ENCODE data around the gene TMED7.

Gene TMED7

DNA sequence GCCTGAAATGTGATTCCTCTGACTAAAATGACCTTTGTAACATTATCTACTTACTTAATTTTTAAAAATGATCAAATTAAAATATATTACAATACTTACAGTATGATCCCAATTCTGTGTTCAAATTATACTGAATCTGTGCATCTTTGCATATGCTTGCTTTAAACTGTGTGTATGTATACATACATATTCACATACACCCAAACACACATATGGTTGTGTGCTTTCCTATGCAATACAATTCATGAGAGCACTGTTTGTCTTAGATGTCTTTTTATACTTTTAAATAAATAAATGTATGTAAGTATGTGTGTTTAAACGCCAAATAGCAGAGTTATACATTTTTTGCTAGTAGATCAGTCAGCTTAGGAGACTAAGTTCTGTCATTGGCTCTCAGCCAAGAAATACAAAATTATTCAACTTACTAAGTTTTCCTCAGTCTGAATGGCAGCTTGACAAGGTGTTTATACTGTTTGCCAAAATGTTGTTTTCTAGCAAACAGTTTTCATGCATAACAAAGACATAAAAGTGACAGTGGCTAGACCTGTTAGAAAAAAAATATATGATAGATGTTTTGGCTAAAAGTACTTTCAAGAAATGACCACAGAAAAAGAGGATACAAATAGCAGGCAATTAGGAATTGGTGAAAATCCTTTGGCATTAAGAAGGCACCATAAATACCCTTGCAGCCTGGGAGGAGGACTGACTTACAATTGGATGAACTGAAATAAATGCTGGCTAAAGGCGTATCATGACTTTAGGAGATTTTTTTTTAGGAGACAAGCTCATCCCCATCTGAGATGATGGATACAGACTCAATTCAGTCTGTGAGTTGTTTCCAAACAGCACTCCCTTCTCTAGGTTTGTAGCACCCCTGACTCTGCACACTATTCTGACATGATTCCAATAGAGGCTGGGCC is 31.4 kb downstream of the TMED7 start:
- TF ChIP-seq GABPA (IDR thresholded peaks at IDR 0.05; ENCODE audit: low read depth) = no peak
- TF ChIP-seq SPI1 (IDR thresholded peaks at IDR 0.05; ENCODE audit: borderline replicate concordance, low read depth) = no peak
- TF ChIP-seq, protein P1, sequence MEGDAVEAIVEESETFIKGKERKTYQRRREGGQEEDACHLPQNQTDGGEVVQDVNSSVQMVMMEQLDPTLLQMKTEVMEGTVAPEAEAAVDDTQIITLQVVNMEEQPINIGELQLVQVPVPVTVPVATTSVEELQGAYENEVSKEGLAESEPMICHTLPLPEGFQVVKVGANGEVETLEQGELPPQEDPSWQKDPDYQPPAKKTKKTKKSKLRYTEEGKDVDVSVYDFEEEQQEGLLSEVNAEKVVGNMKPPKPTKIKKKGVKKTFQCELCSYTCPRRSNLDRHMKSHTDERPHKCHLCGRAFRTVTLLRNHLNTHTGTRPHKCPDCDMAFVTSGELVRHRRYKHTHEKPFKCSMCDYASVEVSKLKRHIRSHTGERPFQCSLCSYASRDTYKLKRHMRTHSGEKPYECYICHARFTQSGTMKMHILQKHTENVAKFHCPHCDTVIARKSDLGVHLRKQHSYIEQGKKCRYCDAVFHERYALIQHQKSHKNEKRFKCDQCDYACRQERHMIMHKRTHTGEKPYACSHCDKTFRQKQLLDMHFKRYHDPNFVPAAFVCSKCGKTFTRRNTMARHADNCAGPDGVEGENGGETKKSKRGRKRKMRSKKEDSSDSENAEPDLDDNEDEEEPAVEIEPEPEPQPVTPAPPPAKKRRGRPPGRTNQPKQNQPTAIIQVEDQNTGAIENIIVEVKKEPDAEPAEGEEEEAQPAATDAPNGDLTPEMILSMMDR (IDR thresholded peaks at IDR 0.05; ENCODE audit: insufficient read depth, low read length) = no peak
- TF ChIP-seq, protein P2, sequence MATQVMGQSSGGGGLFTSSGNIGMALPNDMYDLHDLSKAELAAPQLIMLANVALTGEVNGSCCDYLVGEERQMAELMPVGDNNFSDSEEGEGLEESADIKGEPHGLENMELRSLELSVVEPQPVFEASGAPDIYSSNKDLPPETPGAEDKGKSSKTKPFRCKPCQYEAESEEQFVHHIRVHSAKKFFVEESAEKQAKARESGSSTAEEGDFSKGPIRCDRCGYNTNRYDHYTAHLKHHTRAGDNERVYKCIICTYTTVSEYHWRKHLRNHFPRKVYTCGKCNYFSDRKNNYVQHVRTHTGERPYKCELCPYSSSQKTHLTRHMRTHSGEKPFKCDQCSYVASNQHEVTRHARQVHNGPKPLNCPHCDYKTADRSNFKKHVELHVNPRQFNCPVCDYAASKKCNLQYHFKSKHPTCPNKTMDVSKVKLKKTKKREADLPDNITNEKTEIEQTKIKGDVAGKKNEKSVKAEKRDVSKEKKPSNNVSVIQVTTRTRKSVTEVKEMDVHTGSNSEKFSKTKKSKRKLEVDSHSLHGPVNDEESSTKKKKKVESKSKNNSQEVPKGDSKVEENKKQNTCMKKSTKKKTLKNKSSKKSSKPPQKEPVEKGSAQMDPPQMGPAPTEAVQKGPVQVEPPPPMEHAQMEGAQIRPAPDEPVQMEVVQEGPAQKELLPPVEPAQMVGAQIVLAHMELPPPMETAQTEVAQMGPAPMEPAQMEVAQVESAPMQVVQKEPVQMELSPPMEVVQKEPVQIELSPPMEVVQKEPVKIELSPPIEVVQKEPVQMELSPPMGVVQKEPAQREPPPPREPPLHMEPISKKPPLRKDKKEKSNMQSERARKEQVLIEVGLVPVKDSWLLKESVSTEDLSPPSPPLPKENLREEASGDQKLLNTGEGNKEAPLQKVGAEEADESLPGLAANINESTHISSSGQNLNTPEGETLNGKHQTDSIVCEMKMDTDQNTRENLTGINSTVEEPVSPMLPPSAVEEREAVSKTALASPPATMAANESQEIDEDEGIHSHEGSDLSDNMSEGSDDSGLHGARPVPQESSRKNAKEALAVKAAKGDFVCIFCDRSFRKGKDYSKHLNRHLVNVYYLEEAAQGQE (IDR thresholded peaks at IDR 0.05; ENCODE audit: insufficient replicate concordance, low read depth) = no peak
- TF ChIP-seq POLR2AphosphoS5 (IDR thresholded peaks at IDR 0.05; ENCODE audit: low read depth) = no peak
- Histone ChIP-seq H3K27me3 (ENCODE audit: insufficient read depth, poor library complexity, severe bottlenecking) (no peaks in the 10 kb centered on the region), H3K4me3 (replicated peaks; ENCODE audit: insufficient read depth, low read length) (no peak overlapping the region), H3K27ac (replicated peaks) (no peak overlapping the region)
- no peak for DNase-seq (ENCODE audit: low read depth in 1 of 2, low spot score in 1 of 2)

DNA sequence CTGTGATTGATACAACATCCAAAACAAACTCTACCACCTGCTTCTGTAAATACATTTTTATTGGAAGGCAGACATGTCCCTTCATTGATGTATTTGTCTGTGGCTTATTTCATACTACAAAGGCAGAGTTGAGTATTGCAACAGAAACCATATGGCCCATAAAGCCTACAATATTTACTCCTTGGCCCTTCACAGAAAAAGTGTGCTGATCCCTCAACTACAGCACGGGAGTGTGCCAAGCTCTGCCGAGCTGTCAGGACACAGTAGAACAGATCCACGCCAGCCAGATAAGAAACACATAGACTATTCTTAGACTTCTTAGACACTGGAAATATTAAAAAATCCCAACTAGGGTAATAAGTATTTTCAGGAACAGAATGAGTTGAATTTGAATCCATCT is 36.8 kb downstream of the TMED7 start:
- DNase-seq (ENCODE audit: low read depth in 1 of 2, low spot score in 1 of 2) = no peak
- H3K27me3 ChIP-seq (ENCODE audit: insufficient read depth, poor library complexity, severe bottlenecking) = no peaks in the 10 kb centered on the region
- no peak for TF ChIP-seq GABPA (IDR thresholded peaks at IDR 0.05; ENCODE audit: low read depth)
- TF ChIP-seq, protein P2 (IDR thresholded peaks at IDR 0.05; ENCODE audit: insufficient replicate concordance, low read depth) = no peak
- TF ChIP-seq, protein P1 (IDR thresholded peaks at IDR 0.05; ENCODE audit: insufficient read depth, low read length) = no peak
- TF ChIP-seq SPI1 (IDR thresholded peaks at IDR 0.05; ENCODE audit: borderline replicate concordance, low read depth) = no peak
- no peak for TF ChIP-seq POLR2AphosphoS5 (IDR thresholded peaks at IDR 0.05; ENCODE audit: low read depth)
- no peak overlapping the region for H3K27ac ChIP-seq (replicated peaks)
- H3K4me3 ChIP-seq (replicated peaks; ENCODE audit: insufficient read depth, low read length) = no peak overlapping the region

DNA sequence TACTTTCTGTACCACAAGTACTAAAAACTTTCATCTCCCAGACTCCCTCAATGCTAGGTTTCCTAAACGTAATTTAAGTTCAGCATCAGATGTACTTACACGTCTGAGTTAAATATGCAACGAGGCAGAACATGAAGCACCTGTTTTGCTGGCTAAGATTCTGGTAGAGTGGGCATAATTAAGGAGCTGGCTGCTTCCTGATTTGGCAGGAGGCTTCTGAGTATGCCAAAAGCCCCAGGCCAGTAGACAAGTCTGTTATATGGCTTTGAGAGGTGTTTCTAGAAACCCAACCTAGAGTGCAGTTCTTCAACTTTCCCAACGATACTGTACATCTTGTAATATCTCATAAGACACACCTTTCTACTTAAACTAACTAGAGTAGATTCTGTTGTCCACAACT is 37.2 kb downstream of the TMED7 start:
- no peak overlapping the region for H3K4me3 ChIP-seq (replicated peaks; ENCODE audit: insufficient read depth, low read length)
- H3K27ac ChIP-seq (replicated peaks) = no peak overlapping the region
- TF ChIP-seq GABPA (IDR thresholded peaks at IDR 0.05; ENCODE audit: low read depth) = no peak
- DNase-seq (ENCODE audit: low read depth in 1 of 2, low spot score in 1 of 2) = no peak
- H3K27me3 ChIP-seq (ENCODE audit: insufficient read depth, poor library complexity, severe bottlenecking) = no peaks in the 10 kb centered on the region

DNA sequence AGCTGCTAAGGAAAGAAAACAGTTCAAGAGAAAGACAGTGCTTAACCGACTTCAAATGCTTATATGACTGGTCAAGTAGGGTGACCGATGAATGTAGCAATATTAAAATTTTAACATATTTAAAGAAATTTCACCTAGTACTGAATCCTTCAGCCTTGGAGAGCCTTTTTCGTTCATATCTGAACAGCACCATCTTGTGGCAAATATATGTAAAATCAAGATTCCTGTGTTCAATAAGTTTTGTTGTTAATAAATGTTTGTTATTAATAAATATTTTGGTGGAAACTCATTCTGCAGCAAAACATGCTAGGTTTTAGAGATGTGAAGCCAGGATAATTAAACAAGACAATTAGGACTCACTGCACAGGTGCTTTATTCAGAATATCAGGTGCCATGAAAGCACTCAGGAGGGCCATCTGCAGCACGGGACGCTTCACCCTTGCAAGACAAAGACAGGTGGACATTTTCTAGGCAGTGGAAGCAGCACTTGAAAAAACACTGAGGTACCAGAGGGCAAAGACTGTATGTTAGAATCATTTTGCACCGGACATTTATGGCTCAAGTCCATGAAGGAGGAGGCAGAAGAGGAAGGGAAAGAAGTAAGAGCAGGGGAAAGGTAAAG is 39.2 kb downstream of the TMED7 start:
- no peak overlapping the region for H3K27ac ChIP-seq (replicated peaks)
- TF ChIP-seq, protein P1 (IDR thresholded peaks at IDR 0.05; ENCODE audit: insufficient read depth, low read length) = no peak
- TF ChIP-seq POLR2AphosphoS5 (IDR thresholded peaks at IDR 0.05; ENCODE audit: low read depth) (no peak), GABPA (IDR thresholded peaks at IDR 0.05; ENCODE audit: low read depth) (no peak), SPI1 (IDR thresholded peaks at IDR 0.05; ENCODE audit: borderline replicate concordance, low read depth) (no peak)
- TF ChIP-seq, protein P2 (IDR thresholded peaks at IDR 0.05; ENCODE audit: insufficient replicate concordance, low read depth) = no peak
- H3K4me3 ChIP-seq (replicated peaks; ENCODE audit: insufficient read depth, low read length) = no peak overlapping the region
- no peak for DNase-seq (ENCODE audit: low read depth in 1 of 2, low spot score in 1 of 2)
- no peaks in the 10 kb centered on the region for H3K27me3 ChIP-seq (ENCODE audit: insufficient read depth, poor library complexity, severe bottlenecking)

Measured in HL-60 (cell line).